H1 (cell line): ENCODE data around the gene PCDHB6. TPM values are rescaled to one million over a fixed set of nuclear protein-coding genes. Genes with fewer than 3 reads are reported as not detected.

Experiments used
- ASH2L ChIP-seq: fragments of 200-600, 300-600 bp; sonication (generic); IDR thresholded peaks from one replicate; pipeline ENCODE4 v1.7.1; 2017; ENCODE audit warnings: low read length
- ATF2 ChIP-seq: IDR thresholded peaks from 2 replicates; pipeline ENCODE4 v1.6.1; 2012; ENCODE audit warnings: low read length, inconsistent platforms
- CBX8 ChIP-seq: fragments of 300-800, 300-1000 bp; sonication (generic); IDR thresholded peaks from 2 replicates; pipeline ENCODE4 v1.7.1; 2016; ENCODE audit warnings: low read depth, low read length, borderline replicate concordance
- CEBPB ChIP-seq: IDR thresholded peaks from 2 replicates; pipeline ENCODE4 v1.6.1; 2012; ENCODE audit warnings: low read depth, low read length
- CTBP2 ChIP-seq: IDR thresholded peaks from 2 replicates; pipeline ENCODE4 v1.7.0; 2011; ENCODE audit warnings: borderline replicate concordance, mild to moderate bottlenecking, moderate library complexity, mixed read lengths, low read length; ENCODE audit not compliant: insufficient read depth, insufficient read length
- CTCF ChIP-seq, 3 experiments: IDR thresholded peaks; 1 replicate in 2 of 3; 2 replicates in 1 of 3; pipeline versions ENCODE4 v1.5.1 to v1.6.1; 2011; ENCODE audit warnings: low read length in 3 of 3, mild to moderate bottlenecking in 3 of 3, inconsistent platforms in 2 of 3, low read depth in 1 of 3, moderate library complexity in 1 of 3; ENCODE audit not compliant: insufficient read depth in 1 of 3; ENCODE audit errors: control extremely low read depth in 1 of 3
- E2F6 ChIP-seq: IDR thresholded peaks from 2 replicates; pipeline ENCODE4 v1.6.1; 2012; ENCODE audit warnings: inconsistent platforms
- FOSL1 ChIP-seq: IDR thresholded peaks from 2 replicates; pipeline ENCODE4 v1.6.1; 2011; ENCODE audit warnings: mild to moderate bottlenecking, low read depth, low read length, moderate library complexity; ENCODE audit not compliant: insufficient read depth
- HDAC6 ChIP-seq: IDR thresholded peaks from one replicate; pipeline ENCODE4 v1.7.1; 2012; ENCODE audit warnings: low read depth, mild to moderate bottlenecking, inconsistent platforms, low read length, moderate library complexity
- MAFK ChIP-seq: IDR thresholded peaks from 2 replicates; pipeline ENCODE4 v1.6.1; 2012; ENCODE audit warnings: low read depth, mild to moderate bottlenecking, improper control_type of control experiment, low read length
- NANOG ChIP-seq: IDR thresholded peaks from 2 replicates; pipeline ENCODE4 v1.6.1; 2011; ENCODE audit warnings: low read length, low read depth, mild to moderate bottlenecking, inconsistent platforms; ENCODE audit not compliant: insufficient read depth, poor library complexity, severe bottlenecking
- PHF8 ChIP-seq: fragments of 200-600 bp; sonication (generic); conservative IDR thresholded peaks from 2 replicates; pipeline ENCODE4 v1.7.1; 2012; ENCODE audit warnings: low read depth, mild to moderate bottlenecking, inconsistent platforms, low read length, moderate library complexity
- RAD21 ChIP-seq, 2 experiments: IDR thresholded peaks in 1 of 2; conservative IDR thresholded peaks in 1 of 2; 2 replicates each; pipeline ENCODE4 v1.6.1; 2011; ENCODE audit warnings: low read depth in 2 of 2, low read length in 2 of 2, improper control_type of control experiment in 1 of 2, inconsistent platforms in 1 of 2, mild to moderate bottlenecking in 1 of 2, moderate library complexity in 1 of 2
- RFX5 ChIP-seq: IDR thresholded peaks from 2 replicates; pipeline ENCODE4 v1.6.1; 2011; ENCODE audit warnings: low read depth, low read length, improper control_type of control experiment, borderline replicate concordance
- SAP30 ChIP-seq: fragments of 300-600 bp; sonication (generic); IDR thresholded peaks from 2 replicates; pipeline ENCODE4 v1.7.1; 2012; ENCODE audit warnings: low read length, moderate library complexity, mild to moderate bottlenecking, inconsistent platforms; ENCODE audit not compliant: insufficient read depth, insufficient replicate concordance
- SIX5 ChIP-seq: IDR thresholded peaks from 2 replicates; pipeline ENCODE4 v1.6.1; 2011; ENCODE audit warnings: mild to moderate bottlenecking, low read depth, low read length
- TAF7 ChIP-seq: optimal IDR thresholded peaks from 2 replicates; pipeline ENCODE3; 2011; ENCODE audit warnings: low read depth, mild to moderate bottlenecking, inconsistent platforms, low read length, moderate library complexity, borderline replicate concordance
- ZNF274 ChIP-seq: IDR thresholded peaks from 2 replicates; pipeline ENCODE4 v1.7.0; 2012; ENCODE audit warnings: low read length, borderline replicate concordance; ENCODE audit errors: extremely low read depth
- polyA plus RNA-seq, 7 experiments: library from polyadenylated mRNA; depleted of rRNA in 3 of 7; stranded (reverse) in 5 of 7; unstranded in 2 of 7; fragments of >200 nt in 5 of 7; fragments of 200-250 nt in 2 of 7; gene quantifications; 1 replicate in 5 of 7; 2 replicates in 1 of 7; 4 replicates in 1 of 7; pipeline versions ENCODE4 v1.2.1 to v1.2.3, GENCODE V29; 2011 to 2013; ENCODE audit warnings: missing spikeins in 2 of 7, mixed read lengths in 2 of 7
- total RNA-seq: library from RNA; stranded (reverse); fragmentation: NEBNext Ultra II Directional; extraction: Animal tissue kit (Norgen Biotek cat#: 25700); gene quantifications from 2 replicates; pipeline ENCODE4 v1.2.1, GENCODE V29; 2021

PCDHB6 gene
- total and polyA plus RNA-seq, 2 of the 8 experiments (the other 6 are each of a cell fraction or from before 2014, with no cell fraction given) = 0.28 to 0.29 TPM

- TF ChIP-seq E2F6 (no peak), PHF8 (no peak), ATF2 (no peak), CTCF (IDR thresholded peaks at IDR 0.05; ENCODE audit: control extremely low read depth in 1 of 3, insufficient read depth in 1 of 3, low read depth in 1 of 3, low read length in 3 of 3) (peak; percentile 43 to 77 (median 72)), SAP30 (no peak), HDAC6 (no peak), ASH2L (peak; percentile 33), CBX8 (no peak), MAFK (0 out of 2 replicates have a peak, but pooled peaks have one; percentile 8), CTBP2 (no peak), RFX5 (no peak), TAF7 (no peak), NANOG (no peak), SIX5 (no peak), FOSL1 (no peak), RAD21 (IDR thresholded peaks at IDR 0.05 in 1 of 2, conservative IDR thresholded peaks at IDR 0.05 in 1 of 2; ENCODE audit: low read depth in 2 of 2, low read length in 2 of 2) (peak; percentile 77 to 79), CEBPB (no peak), ZNF274 (no peak)
Observed at GRCh38 chr5:141135030-141135717, 14.7 kb upstream of the PCDHB6 start, which contains the start of gene PCDHB5 (continued).
